HepG2 (cell line): ENCODE results near the gene BAG5. TPM values are rescaled to one million over a fixed set of nuclear protein-coding genes. Genes with fewer than 3 reads are reported as not detected.

ENCODE experiments used
- ADNP ChIP-seq: sonication (generic); formaldehyde crosslinking; IDR thresholded peaks from 2 replicates; pipeline ENCODE4 v1.4.0; 2020; ENCODE audit warnings: missing genetic modification reagents
- CC2D1A ChIP-seq: sonication (generic); formaldehyde crosslinking; IDR thresholded peaks from 2 replicates; pipeline ENCODE4 v1.8.1; 2023; ENCODE audit warnings: mild to moderate bottlenecking, missing genetic modification reagents
- FOXJ3 ChIP-seq: sonication (generic); formaldehyde crosslinking; IDR thresholded peaks from 2 replicates; pipeline ENCODE4 v1.4.0; 2020; ENCODE audit warnings: missing genetic modification reagents, mild to moderate bottlenecking, borderline replicate concordance
- KMT2A ChIP-seq: sonication (generic); formaldehyde crosslinking; IDR thresholded peaks from 2 replicates; pipeline ENCODE4 v1.4.0; 2020; ENCODE audit warnings: missing genetic modification reagents
- MATR3 ChIP-seq: sonication (generic); formaldehyde crosslinking; IDR thresholded peaks from 2 replicates; pipeline ENCODE4 v1.4.0; 2020; ENCODE audit warnings: missing genetic modification reagents
- MED1 ChIP-seq: sonication (generic); formaldehyde crosslinking; IDR thresholded peaks from 2 replicates; pipeline ENCODE4 v1.4.0; 2020; ENCODE audit warnings: missing genetic modification reagents
- RBM39 ChIP-seq: fragments of 200-400 bp; formaldehyde crosslinking; IDR thresholded peaks from one replicate; pipeline ENCODE4 v1.6.1; 2018; ENCODE audit warnings: antibody characterized with exemption, mild to moderate bottlenecking, low read depth, low read length; ENCODE audit not compliant: poor library complexity, severe bottlenecking
- SMYD3 ChIP-seq: sonication (generic); formaldehyde crosslinking; IDR thresholded peaks from 2 replicates; pipeline ENCODE4 v1.8.1; 2023; ENCODE audit warnings: mild to moderate bottlenecking, missing genetic modification reagents
- TRIM24 ChIP-seq: sonication (generic); formaldehyde crosslinking; IDR thresholded peaks from 2 replicates; pipeline ENCODE4 v1.8.0; 2022; ENCODE audit warnings: mild to moderate bottlenecking, missing genetic modification reagents
- ZNF34 ChIP-seq: sonication (generic); formaldehyde crosslinking; IDR thresholded peaks from 2 replicates; pipeline ENCODE4 v1.4.0; 2020; ENCODE audit warnings: mild to moderate bottlenecking, missing genetic modification reagents, borderline replicate concordance
- ZNF383 ChIP-seq: sonication (generic); formaldehyde crosslinking; IDR thresholded peaks from 2 replicates; pipeline ENCODE4 v1.4.0; 2020; ENCODE audit warnings: missing genetic modification reagents, mild to moderate bottlenecking, borderline replicate concordance
- ZNF446 ChIP-seq: sonication (generic); formaldehyde crosslinking; IDR thresholded peaks from 2 replicates; pipeline ENCODE4 v1.5.0; 2020; ENCODE audit warnings: mild to moderate bottlenecking, missing genetic modification reagents
- ZNF788 ChIP-seq: sonication (generic); formaldehyde crosslinking; IDR thresholded peaks from 2 replicates; pipeline ENCODE4 v1.5.0; 2020; ENCODE audit warnings: mild to moderate bottlenecking, missing genetic modification reagents, borderline replicate concordance
- polyA plus RNA-seq, 8 experiments: library from polyadenylated mRNA; depleted of rRNA in 3 of 8; stranded (reverse) in 7 of 8; unstranded in 1 of 8; fragments of >200 nt; fragmentation: Illumina TruSeq in 4 of 8; extraction: Trizol in 4 of 8; gene quantifications; 2 replicates each; pipeline versions ENCODE4 v1.2.1 to v1.2.3, GENCODE V29; 2011 to 2016; ENCODE audit warnings: low read depth in 4 of 8, missing spikeins in 1 of 8, mixed read lengths in 1 of 8; ENCODE audit not compliant: insufficient read depth in 1 of 8
- total RNA-seq, 5 experiments: library from RNA; depleted of rRNA; stranded (reverse); fragments of >200 nt; fragmentation: Illumina TruSeq; extraction: Trizol; gene quantifications; 2 replicates each; pipeline ENCODE4 v1.2.3, GENCODE V29; 2016; ENCODE audit warnings: low read depth in 1 of 5
- TF ChIP-seq, protein P1 (sequence below): sonication (generic); formaldehyde crosslinking; IDR thresholded peaks from 2 replicates; pipeline ENCODE4 v1.4.0; 2020; ENCODE audit warnings: low read depth, missing genetic modification reagents
- TF ChIP-seq, protein P2 (sequence below): sonication (generic); formaldehyde crosslinking; IDR thresholded peaks from 2 replicates; pipeline ENCODE4 v1.4.0; 2020; ENCODE audit warnings: mild to moderate bottlenecking, missing genetic modification reagents
- TF ChIP-seq, protein P3 (sequence below): sonication (generic); formaldehyde crosslinking; IDR thresholded peaks from 2 replicates; pipeline ENCODE4 v1.5.0; 2020; ENCODE audit warnings: missing genetic modification reagents
- TF ChIP-seq, protein P4 (sequence below): sonication (generic); formaldehyde crosslinking; IDR thresholded peaks from 2 replicates; pipeline ENCODE4 v1.4.0; 2020; ENCODE audit warnings: missing genetic modification reagents, borderline replicate concordance
- TF ChIP-seq, protein P5 (sequence below): sonication (generic); formaldehyde crosslinking; IDR thresholded peaks from 2 replicates; pipeline ENCODE4 v1.4.0; 2020; ENCODE audit warnings: missing genetic modification reagents, mild to moderate bottlenecking, borderline replicate concordance

Gene BAG5
- total and polyA plus RNA-seq, 2 of the 13 experiments (the other 11 are each of a cell fraction or from before 2014, with no cell fraction given), result 3.5 to 21.0 TPM

DNA sequence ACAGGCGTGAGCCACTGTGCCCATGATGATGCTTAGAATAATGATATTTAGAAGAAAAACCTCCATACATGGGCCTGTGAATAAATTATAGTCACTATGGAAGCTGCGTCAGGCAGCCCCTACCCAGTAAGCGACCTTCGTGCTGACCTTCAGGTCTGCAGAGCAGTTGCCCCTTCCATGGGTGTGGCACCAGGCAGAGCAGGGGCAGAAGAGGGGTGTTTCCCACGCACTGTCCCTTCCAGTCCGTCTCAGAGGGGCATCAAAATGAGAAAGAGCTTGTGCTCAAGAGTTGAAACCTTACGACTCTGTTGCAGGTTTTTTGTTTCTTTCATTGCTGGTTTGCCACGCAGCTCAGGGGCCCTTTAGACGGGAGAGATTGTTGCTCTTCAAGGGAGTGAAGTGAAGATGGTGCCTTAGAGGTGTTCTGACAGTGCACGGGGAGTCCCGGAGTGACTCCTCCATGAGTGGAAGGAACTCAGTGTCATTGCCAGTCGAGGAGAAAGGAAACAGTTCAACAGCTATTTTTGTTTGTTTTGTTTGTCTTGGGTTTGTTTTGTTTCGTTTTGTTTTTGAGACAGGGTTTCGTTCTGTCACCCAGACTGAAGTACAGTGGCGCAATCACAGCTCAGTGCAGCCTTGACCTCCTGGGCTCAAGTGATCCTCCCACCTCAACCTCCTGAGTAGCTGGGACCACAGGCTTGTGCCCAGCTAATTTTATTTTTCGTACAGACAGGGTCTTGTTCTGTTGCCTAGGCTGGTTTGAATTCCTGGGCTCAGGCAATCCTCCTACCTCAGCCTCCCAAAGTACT lies 53.7 kb downstream of the BAG5 start (continued):
- TF ChIP-seq, protein P1, sequence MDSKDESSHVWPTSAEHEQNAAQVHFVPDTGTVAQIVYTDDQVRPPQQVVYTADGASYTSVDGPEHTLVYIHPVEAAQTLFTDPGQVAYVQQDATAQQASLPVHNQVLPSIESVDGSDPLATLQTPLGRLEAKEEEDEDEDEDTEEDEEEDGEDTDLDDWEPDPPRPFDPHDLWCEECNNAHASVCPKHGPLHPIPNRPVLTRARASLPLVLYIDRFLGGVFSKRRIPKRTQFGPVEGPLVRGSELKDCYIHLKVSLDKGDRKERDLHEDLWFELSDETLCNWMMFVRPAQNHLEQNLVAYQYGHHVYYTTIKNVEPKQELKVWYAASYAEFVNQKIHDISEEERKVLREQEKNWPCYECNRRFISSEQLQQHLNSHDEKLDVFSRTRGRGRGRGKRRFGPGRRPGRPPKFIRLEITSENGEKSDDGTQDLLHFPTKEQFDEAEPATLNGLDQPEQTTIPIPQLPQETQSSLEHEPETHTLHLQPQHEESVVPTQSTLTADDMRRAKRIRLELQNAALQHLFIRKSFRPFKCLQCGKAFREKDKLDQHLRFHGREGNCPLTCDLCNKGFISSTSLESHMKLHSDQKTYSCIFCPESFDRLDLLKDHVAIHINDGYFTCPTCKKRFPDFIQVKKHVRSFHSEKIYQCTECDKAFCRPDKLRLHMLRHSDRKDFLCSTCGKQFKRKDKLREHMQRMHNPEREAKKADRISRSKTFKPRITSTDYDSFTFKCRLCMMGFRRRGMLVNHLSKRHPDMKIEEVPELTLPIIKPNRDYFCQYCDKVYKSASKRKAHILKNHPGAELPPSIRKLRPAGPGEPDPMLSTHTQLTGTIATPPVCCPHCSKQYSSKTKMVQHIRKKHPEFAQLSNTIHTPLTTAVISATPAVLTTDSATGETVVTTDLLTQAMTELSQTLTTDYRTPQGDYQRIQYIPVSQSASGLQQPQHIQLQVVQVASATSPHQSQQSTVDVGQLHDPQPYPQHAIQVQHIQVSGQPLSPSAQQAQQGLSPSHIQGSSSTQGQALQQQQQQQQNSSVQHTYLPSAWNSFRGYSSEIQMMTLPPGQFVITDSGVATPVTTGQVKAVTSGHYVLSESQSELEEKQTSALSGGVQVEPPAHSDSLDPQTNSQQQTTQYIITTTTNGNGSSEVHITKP (CRISPR knock-in tag), result no peak
- TF ChIP-seq FOXJ3 (CRISPR knock-in tag) (no peak), ZNF383 (no peak), ZNF34 (no peak), MED1 (CRISPR knock-in tag) (no peak), ZNF446 (CRISPR knock-in tag) (no peak), TRIM24 (CRISPR knock-in tag) (no peak), CC2D1A (CRISPR knock-in tag) (no peak), KMT2A (no peak), MATR3 (CRISPR knock-in tag) (no peak), RBM39 (no peak), SMYD3 (CRISPR knock-in tag) (no peak), ZNF788 (no peak), ADNP (CRISPR knock-in tag) (no peak)
- TF ChIP-seq, protein P2, sequence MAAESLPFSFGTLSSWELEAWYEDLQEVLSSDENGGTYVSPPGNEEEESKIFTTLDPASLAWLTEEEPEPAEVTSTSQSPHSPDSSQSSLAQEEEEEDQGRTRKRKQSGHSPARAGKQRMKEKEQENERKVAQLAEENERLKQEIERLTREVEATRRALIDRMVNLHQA (CRISPR knock-in tag), result no peak
- TF ChIP-seq, protein P3, sequence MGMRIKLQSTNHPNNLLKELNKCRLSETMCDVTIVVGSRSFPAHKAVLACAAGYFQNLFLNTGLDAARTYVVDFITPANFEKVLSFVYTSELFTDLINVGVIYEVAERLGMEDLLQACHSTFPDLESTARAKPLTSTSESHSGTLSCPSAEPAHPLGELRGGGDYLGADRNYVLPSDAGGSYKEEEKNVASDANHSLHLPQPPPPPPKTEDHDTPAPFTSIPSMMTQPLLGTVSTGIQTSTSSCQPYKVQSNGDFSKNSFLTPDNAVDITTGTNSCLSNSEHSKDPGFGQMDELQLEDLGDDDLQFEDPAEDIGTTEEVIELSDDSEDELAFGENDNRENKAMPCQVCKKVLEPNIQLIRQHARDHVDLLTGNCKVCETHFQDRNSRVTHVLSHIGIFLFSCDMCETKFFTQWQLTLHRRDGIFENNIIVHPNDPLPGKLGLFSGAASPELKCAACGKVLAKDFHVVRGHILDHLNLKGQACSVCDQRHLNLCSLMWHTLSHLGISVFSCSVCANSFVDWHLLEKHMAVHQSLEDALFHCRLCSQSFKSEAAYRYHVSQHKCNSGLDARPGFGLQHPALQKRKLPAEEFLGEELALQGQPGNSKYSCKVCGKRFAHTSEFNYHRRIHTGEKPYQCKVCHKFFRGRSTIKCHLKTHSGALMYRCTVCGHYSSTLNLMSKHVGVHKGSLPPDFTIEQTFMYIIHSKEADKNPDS (CRISPR knock-in tag), result no peak
- TF ChIP-seq, protein P4, sequence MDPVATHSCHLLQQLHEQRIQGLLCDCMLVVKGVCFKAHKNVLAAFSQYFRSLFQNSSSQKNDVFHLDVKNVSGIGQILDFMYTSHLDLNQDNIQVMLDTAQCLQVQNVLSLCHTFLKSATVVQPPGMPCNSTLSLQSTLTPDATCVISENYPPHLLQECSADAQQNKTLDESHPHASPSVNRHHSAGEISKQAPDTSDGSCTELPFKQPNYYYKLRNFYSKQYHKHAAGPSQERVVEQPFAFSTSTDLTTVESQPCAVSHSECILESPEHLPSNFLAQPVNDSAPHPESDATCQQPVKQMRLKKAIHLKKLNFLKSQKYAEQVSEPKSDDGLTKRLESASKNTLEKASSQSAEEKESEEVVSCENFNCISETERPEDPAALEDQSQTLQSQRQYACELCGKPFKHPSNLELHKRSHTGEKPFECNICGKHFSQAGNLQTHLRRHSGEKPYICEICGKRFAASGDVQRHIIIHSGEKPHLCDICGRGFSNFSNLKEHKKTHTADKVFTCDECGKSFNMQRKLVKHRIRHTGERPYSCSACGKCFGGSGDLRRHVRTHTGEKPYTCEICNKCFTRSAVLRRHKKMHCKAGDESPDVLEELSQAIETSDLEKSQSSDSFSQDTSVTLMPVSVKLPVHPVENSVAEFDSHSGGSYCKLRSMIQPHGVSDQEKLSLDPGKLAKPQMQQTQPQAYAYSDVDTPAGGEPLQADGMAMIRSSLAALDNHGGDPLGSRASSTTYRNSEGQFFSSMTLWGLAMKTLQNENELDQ (CRISPR knock-in tag), result no peak
- TF ChIP-seq, protein P5, sequence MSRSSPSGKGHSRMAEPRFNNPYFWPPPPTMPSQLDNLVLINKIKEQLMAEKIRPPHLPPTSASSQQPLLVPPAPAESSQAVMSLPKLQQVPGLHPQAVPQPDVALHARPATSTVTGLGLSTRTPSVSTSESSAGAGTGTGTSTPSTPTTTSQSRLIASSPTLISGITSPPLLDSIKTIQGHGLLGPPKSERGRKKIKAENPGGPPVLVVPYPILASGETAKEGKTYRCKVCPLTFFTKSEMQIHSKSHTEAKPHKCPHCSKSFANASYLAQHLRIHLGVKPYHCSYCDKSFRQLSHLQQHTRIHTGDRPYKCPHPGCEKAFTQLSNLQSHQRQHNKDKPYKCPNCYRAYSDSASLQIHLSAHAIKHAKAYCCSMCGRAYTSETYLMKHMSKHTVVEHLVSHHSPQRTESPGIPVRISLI (CRISPR knock-in tag), result no peak
